Measurements from ENCODE around the gene IDE.

- TF ChIP-seq CTCF (IDR thresholded peaks at IDR 0.05; ENCODE audit: low read length) = no peak
- TF ChIP-seq EZH2 (optimal IDR thresholded peaks at IDR 0.05; ENCODE audit: low read depth, low read length) = no peak
These were observed 11.5 kb downstream of the IDE start for GRCh38 chr10:92562424-92562823.
